H1 (cell line): ENCODE measurements around the gene RNF13. TPM values are rescaled to one million over a fixed set of nuclear protein-coding genes. Genes with fewer than 3 reads are reported as not detected.

Experiments
- CTCF ChIA-PET: fragments of 300-600 bp; sonication (Branson Sonifier 250); formaldehyde crosslinking; loops from one replicate; lab custom pipeline; 2021; ENCODE audit not compliant: partially characterized antibody; lab: Charles Lee
- POLR2A ChIA-PET: fragments of 300-600 bp; sonication (Branson Sonifier 250); formaldehyde crosslinking; loops from one replicate; lab custom pipeline; 2021; ENCODE audit warnings: inconsistent platforms; ENCODE audit not compliant: partially characterized antibody; lab: Charles Lee
- DNase-seq, 2 experiments: peaks; one replicate each; pipeline versions ENCODE4 v3.0.0 to v3.0.0-alpha.2; 2010 to 2022; ENCODE audit warnings: low spot score in 2 of 2, low read depth in 1 of 2, mixed read lengths in 1 of 2
- FAIRE-seq: peaks from 2 replicates; lab custom pipeline; 2011; peaks lifted over from hg19 to GRCh38; lab: Jason Lieb, UNC
- H2AFZ ChIP-seq: 2 replicates; pipeline ENCODE4 v1.8.1; 2012; ENCODE audit warnings: low read length, inconsistent platforms
- H2AK5ac ChIP-seq: 2 replicates; pipeline ENCODE4 v1.6.1; 2013; ENCODE audit warnings: low read depth, low read length
- H2BK120ac ChIP-seq: replicated peaks from 2 replicates; pipeline ENCODE3; 2013; ENCODE audit warnings: low read depth, low read length, inconsistent platforms
- H2BK12ac ChIP-seq: 2 replicates; pipeline ENCODE4 v1.6.1; 2013; ENCODE audit warnings: low read depth, low read length
- H2BK15ac ChIP-seq: 2 replicates; pipeline ENCODE4 v1.6.1; 2013; ENCODE audit warnings: low read length
- H2BK20ac ChIP-seq: 2 replicates; pipeline ENCODE4 v1.6.1; 2013; ENCODE audit warnings: low read length
- H2BK5ac ChIP-seq: 2 replicates; pipeline ENCODE4 v1.6.1; 2013; ENCODE audit warnings: low read depth, low read length
- H3K14ac ChIP-seq: 2 replicates; pipeline ENCODE4 v1.6.1; 2013; ENCODE audit warnings: inconsistent platforms; ENCODE audit not compliant: insufficient read length
- H3K18ac ChIP-seq: 2 replicates; pipeline ENCODE4 v1.6.1; 2013; ENCODE audit warnings: low read length; ENCODE audit errors: extremely low read depth
- H3K23ac ChIP-seq: 2 replicates; pipeline ENCODE4 v1.6.1; 2013; ENCODE audit warnings: inconsistent platforms; ENCODE audit not compliant: insufficient read length
- H3K23me2 ChIP-seq: 2 replicates; pipeline ENCODE4 v1.6.1; 2013; ENCODE audit warnings: low read depth, low read length
- H3K27ac ChIP-seq: 2 replicates; pipeline ENCODE4 v1.6.1; 2011; ENCODE audit warnings: low read depth, low read length, inconsistent platforms
- H3K27me3 ChIP-seq, 4 experiments: replicated peaks in 1 of 4; 1 replicate in 1 of 4; 2 replicates in 3 of 4; pipeline versions ENCODE4 v1.6.1 to v1.8.1; 2011 to 2013; ENCODE audit warnings: low read length in 3 of 4, mild to moderate bottlenecking in 3 of 4, inconsistent platforms in 2 of 4, mixed read lengths in 2 of 4, moderate library complexity in 1 of 4; ENCODE audit not compliant: control insufficient read depth in 3 of 4, insufficient read depth in 3 of 4; ENCODE audit errors: extremely low read depth in 1 of 4
- H3K36me3 ChIP-seq, 4 experiments: 2 replicates each; pipeline versions ENCODE4 v1.6.1 to v1.8.1; 2011 to 2013; ENCODE audit warnings: mild to moderate bottlenecking in 4 of 4, low read length in 3 of 4, moderate library complexity in 2 of 4, control low read depth in 1 of 4, inconsistent platforms in 1 of 4; ENCODE audit not compliant: insufficient read depth in 4 of 4, control insufficient read depth in 2 of 4
- H3K4ac ChIP-seq: replicated peaks from 2 replicates; pipeline ENCODE3; 2013; ENCODE audit warnings: low read length, low read depth, mixed read lengths, inconsistent platforms; ENCODE audit not compliant: insufficient read length
- H3K4me1 ChIP-seq, 4 experiments: replicated peaks in 1 of 4; 1 replicate in 1 of 4; 2 replicates in 3 of 4; pipeline versions ENCODE4 v1.6.1 to v1.8.1; 2011 to 2013; ENCODE audit warnings: low read length in 3 of 4, inconsistent platforms in 2 of 4, mixed read lengths in 1 of 4; ENCODE audit not compliant: insufficient read depth in 4 of 4, control insufficient read depth in 3 of 4
- H3K4me2 ChIP-seq, 2 experiments: 2 replicates each; pipeline versions ENCODE4 v1.6.1 to v1.8.1; 2011 to 2013; ENCODE audit warnings: low read depth in 2 of 2, low read length in 2 of 2, control low read depth in 1 of 2, inconsistent platforms in 1 of 2, mild to moderate bottlenecking in 1 of 2; ENCODE audit not compliant: insufficient read depth in 1 of 2
- H3K4me3 ChIP-seq, 4 experiments: fragments of 200-600, 300-600 bp in 1 of 4; sonication (generic), shearing (Covaris generic), sonication (Bioruptor Twin) in 1 of 4; 2 replicates each; pipeline versions ENCODE4 v1.5.1 to v1.8.1; 2011 to 2016; ENCODE audit warnings: low read length in 4 of 4, low read depth in 3 of 4, control low read depth in 2 of 4, inconsistent platforms in 2 of 4, mild to moderate bottlenecking in 2 of 4, mixed read lengths in 1 of 4, moderate library complexity in 1 of 4; ENCODE audit not compliant: insufficient read depth in 2 of 4; ENCODE audit errors: extremely low read depth in 1 of 4
- H3K56ac ChIP-seq: replicated peaks from 2 replicates; pipeline ENCODE3; 2013; ENCODE audit warnings: low read depth, mild to moderate bottlenecking, mixed read lengths, low read length, inconsistent platforms; ENCODE audit not compliant: insufficient read length
- H3K79me1 ChIP-seq: 2 replicates; pipeline ENCODE4 v1.6.1; 2013; ENCODE audit warnings: low read depth, low read length, control low read depth
- H3K79me2 ChIP-seq, 2 experiments: 2 replicates each; pipeline versions ENCODE4 v1.6.1 to v1.8.1; 2012 to 2013; ENCODE audit warnings: low read length in 2 of 2, mild to moderate bottlenecking in 2 of 2, inconsistent platforms in 1 of 2; ENCODE audit not compliant: insufficient read depth in 2 of 2, control insufficient read depth in 1 of 2
- H3K9ac ChIP-seq, 4 experiments: replicated peaks in 1 of 4; 1 replicate in 1 of 4; 2 replicates in 3 of 4; pipeline versions ENCODE4 v1.6.1 to v1.8.1; 2011 to 2013; ENCODE audit warnings: low read depth in 3 of 4, low read length in 3 of 4, control low read depth in 2 of 4, mild to moderate bottlenecking in 2 of 4, moderate library complexity in 2 of 4, inconsistent platforms in 1 of 4; ENCODE audit errors: extremely low read depth in 1 of 4
- H3K9me3 ChIP-seq, 2 experiments: 2 replicates each; pipeline versions ENCODE4 v1.6.1 to v1.8.1; 2012 to 2013; ENCODE audit warnings: mild to moderate bottlenecking in 2 of 2, moderate library complexity in 2 of 2, control low read depth in 1 of 2, inconsistent platforms in 1 of 2, low read depth in 1 of 2, low read length in 1 of 2, mixed read lengths in 1 of 2; ENCODE audit not compliant: insufficient read depth in 2 of 2
- H4K20me1 ChIP-seq, 2 experiments: replicated peaks in 1 of 2; 2 replicates each; pipeline versions ENCODE3 to v1.8.1; 2011 to 2013; ENCODE audit warnings: inconsistent platforms in 2 of 2, low read length in 2 of 2, mild to moderate bottlenecking in 1 of 2; ENCODE audit not compliant: insufficient read depth in 2 of 2, control insufficient read depth in 1 of 2
- H4K5ac ChIP-seq: 2 replicates; pipeline ENCODE4 v1.6.1; 2013; ENCODE audit warnings: low read length, low read depth, mixed read lengths, inconsistent platforms; ENCODE audit not compliant: insufficient read length
- H4K8ac ChIP-seq: 2 replicates; pipeline ENCODE4 v1.8.0; 2013; ENCODE audit warnings: mild to moderate bottlenecking, moderate library complexity, low read length, inconsistent platforms; ENCODE audit not compliant: insufficient read depth; ENCODE audit errors: extremely low read depth
- H4K91ac ChIP-seq: replicated peaks from 2 replicates; pipeline ENCODE3; 2013; ENCODE audit warnings: low read length, mixed read lengths, inconsistent platforms; ENCODE audit not compliant: insufficient read length
- CEBPB ChIP-seq: IDR thresholded peaks from 2 replicates; pipeline ENCODE4 v1.6.1; 2012; ENCODE audit warnings: low read depth, low read length
- EP300 ChIP-seq, 2 experiments: IDR thresholded peaks; 1 replicate in 1 of 2; 2 replicates in 1 of 2; pipeline ENCODE4 v1.6.1; 2011 to 2012; ENCODE audit warnings: low read depth in 2 of 2, low read length in 2 of 2, mild to moderate bottlenecking in 2 of 2, borderline replicate concordance in 1 of 2, inconsistent platforms in 1 of 2, moderate library complexity in 1 of 2
- SIN3A ChIP-seq, 2 experiments: IDR thresholded peaks in 1 of 2; conservative IDR thresholded peaks in 1 of 2; 2 replicates each; pipeline ENCODE4 v1.6.1; 2011 to 2012; ENCODE audit warnings: low read length in 2 of 2, improper control_type of control experiment in 1 of 2, low read depth in 1 of 2, mild to moderate bottlenecking in 1 of 2
- SIX5 ChIP-seq: IDR thresholded peaks from 2 replicates; pipeline ENCODE4 v1.6.1; 2011; ENCODE audit warnings: mild to moderate bottlenecking, low read depth, low read length
- WGBS, 2 experiments: shearing (Covaris generic) in 1 of 2; methylation state at CpG; one replicate each; pipeline versions ENCODE4 v1.1.6 to v1.1.7; 2013 to 2015; ENCODE audit warnings: low lambda C conversion rate in 2 of 2, mixed read lengths in 2 of 2, inconsistent platforms in 1 of 2, low coverage in 1 of 2, missing lambda C conversion rate in 1 of 2; ENCODE audit not compliant: insufficient replicate concordance in 2 of 2, insufficient coverage in 1 of 2, insufficient read length in 1 of 2; ENCODE audit errors: extremely low coverage in 1 of 2, missing lambda C conversion rate in 1 of 2; 5-methylcytosine and 5-hydroxymethylcytosine counted together
- polyA plus RNA-seq, 7 experiments: library from polyadenylated mRNA; depleted of rRNA in 3 of 7; stranded (reverse) in 5 of 7; unstranded in 2 of 7; fragments of >200 nt in 5 of 7; fragments of 200-250 nt in 2 of 7; gene quantifications; 1 replicate in 5 of 7; 2 replicates in 1 of 7; 4 replicates in 1 of 7; pipeline versions ENCODE4 v1.2.1 to v1.2.3, GENCODE V29; 2011 to 2013; ENCODE audit warnings: missing spikeins in 2 of 7, mixed read lengths in 2 of 7
- total RNA-seq: library from RNA; stranded (reverse); fragmentation: NEBNext Ultra II Directional; extraction: Animal tissue kit (Norgen Biotek cat#: 25700); gene quantifications from 2 replicates; pipeline ENCODE4 v1.2.1, GENCODE V29; 2021
- TF ChIP-seq, protein P1 (sequence below): IDR thresholded peaks from 2 replicates; pipeline ENCODE4 v1.6.1; 2012; ENCODE audit warnings: inconsistent platforms

The RNF13 gene
- total and polyA plus RNA-seq, 2 of the 8 experiments (the other 6 are each of a cell fraction or from before 2014, with no cell fraction given) = 19.4 to 35.4 TPM

DNA sequence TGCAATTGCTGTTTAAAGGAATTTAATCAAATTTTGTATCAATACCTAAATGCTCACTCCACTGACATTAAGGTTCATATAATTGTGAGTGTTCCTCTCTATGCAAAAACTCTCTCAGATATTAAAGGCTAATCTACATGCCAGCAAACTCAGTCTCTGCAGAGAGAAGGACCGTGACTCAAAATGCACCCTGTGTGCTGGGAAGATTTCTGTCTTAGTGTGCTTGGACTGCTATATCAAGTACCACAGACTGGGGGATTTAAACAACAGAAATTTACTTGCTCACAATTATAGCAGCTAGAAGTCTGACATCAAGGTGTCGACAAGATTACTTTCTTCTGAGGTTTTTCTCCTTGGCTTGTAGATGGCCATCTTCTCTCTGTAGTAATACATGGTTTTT, 176.3 kb downstream of the RNF13 start:
- Histone ChIP-seq H2BK20ac (no peak overlapping the region), H3K18ac (no peak overlapping the region), H4K20me1 (no peaks in the 10 kb centered on the region), H3K27me3 (no peaks in the 10 kb centered on the region), H2BK12ac (no peak overlapping the region), H2BK15ac (no peak overlapping the region), H4K91ac (no peak overlapping the region), H3K23ac (no peak overlapping the region), H3K56ac (no peak overlapping the region), H2AK5ac (no peak overlapping the region), H2BK5ac (no peak overlapping the region), H3K9me3 (no peaks in the 10 kb centered on the region), H3K9ac (no peak overlapping the region), H3K4me1 (peaks cover 0 to 9% (median 4%) of the 10 kb centered on the region in 4 experiments; a peak in 4 of 7 replicates), H2BK120ac (no peak overlapping the region), H3K4ac (no peak overlapping the region), H2AFZ (no peak overlapping the region), H3K36me3 (no peaks in the 10 kb centered on the region), H3K4me3 (no peak overlapping the region), H3K23me2 (no peaks in the 10 kb centered on the region), H3K27ac (no peak overlapping the region), H4K5ac (no peak overlapping the region), H4K8ac (no peak overlapping the region), H3K4me2 (no peak overlapping the region), H3K14ac (no peak overlapping the region), H3K79me1 (no peaks in the 10 kb centered on the region), H3K79me2 (no peaks in the 10 kb centered on the region)
- 89% methylated on average over 2 of the region's 2 CpGs; no CpG with 5 or more reads in 1 of the 2 experiments for WGBS, 2 experiments
- DNase-seq (no peak), FAIRE-seq (no peak)
- CTCF ChIA-PET = interaction anchor here (0.7 kb wide), 2 partner anchors 29 to 157 kb away, joined by 3 read pairs; no protein-coding TSS in a partner anchor
- POLR2A ChIA-PET = interaction anchor here (1.7 kb wide), 1 partner anchor 18 kb away, joined by 8 read pairs; the partner anchor contains the start of gene PFN2
- TF ChIP-seq EP300 (IDR thresholded peaks at IDR 0.05; ENCODE audit: borderline replicate concordance in 1 of 2, low read depth in 2 of 2, low read length in 2 of 2) (no peak), CEBPB (no peak), SIN3A (conservative IDR thresholded peaks at IDR 0.05 in 1 of 2, IDR thresholded peaks at IDR 0.05 in 1 of 2; ENCODE audit: low read depth in 1 of 2, low read length in 2 of 2) (no peak), SIX5 (no peak)
- TF ChIP-seq, protein P1, sequence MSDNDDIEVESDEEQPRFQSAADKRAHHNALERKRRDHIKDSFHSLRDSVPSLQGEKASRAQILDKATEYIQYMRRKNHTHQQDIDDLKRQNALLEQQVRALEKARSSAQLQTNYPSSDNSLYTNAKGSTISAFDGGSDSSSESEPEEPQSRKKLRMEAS = no peak
